ENCODE data around the gene CYB561D2.

The CYB561D2 gene

DNA sequence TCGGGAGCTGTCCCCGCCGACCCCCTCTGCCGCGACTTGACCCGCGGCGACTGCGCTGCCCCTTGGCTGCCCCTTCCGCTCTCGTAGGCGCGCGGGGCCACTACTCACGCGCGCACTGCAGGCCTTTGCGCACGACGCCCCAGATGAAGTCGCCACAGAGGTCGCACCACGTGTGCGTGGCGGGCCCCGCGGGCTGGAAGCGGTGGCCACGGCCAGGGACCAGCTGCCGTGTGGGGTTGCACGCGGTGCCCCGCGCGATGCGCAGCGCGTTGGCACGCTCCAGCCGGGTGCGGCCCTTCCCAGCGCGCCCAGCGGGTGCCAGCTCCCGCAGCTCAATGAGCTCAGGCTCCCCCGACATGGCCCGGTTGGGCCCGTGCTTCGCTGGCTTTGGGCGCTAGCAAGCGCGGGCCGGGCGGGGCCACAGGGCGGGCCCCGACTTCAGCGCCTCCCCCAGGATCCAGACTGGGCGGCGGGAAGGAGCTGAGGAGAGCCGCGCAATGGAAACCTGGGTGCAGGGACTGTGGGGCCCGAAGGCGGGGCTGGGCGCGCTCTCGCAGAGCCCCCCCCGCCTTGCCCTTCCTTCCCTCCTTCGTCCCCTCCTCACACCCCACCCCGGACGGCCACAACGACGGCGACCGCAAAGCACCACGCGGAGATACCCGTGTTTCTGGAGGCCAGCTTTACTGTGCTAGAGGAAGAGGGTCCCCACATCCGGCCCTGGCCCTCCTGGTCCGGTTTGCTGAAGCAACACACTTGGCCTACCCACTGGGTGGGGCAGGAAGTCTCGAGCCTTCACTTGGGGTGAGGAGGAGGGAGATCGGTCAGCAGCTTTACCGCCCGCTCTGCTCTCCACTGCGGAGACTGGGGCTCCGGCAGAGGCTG lies 10.0 kb upstream of the CYB561D2 start, which contains the start of gene RASSF1:
Gene RASSF1 (minus strand): TSS at position 389 of the 882 bp plus-strand sequence. CDS start 31 bp downstream, at position 358.
- TF ChIP-seq, protein P1, sequence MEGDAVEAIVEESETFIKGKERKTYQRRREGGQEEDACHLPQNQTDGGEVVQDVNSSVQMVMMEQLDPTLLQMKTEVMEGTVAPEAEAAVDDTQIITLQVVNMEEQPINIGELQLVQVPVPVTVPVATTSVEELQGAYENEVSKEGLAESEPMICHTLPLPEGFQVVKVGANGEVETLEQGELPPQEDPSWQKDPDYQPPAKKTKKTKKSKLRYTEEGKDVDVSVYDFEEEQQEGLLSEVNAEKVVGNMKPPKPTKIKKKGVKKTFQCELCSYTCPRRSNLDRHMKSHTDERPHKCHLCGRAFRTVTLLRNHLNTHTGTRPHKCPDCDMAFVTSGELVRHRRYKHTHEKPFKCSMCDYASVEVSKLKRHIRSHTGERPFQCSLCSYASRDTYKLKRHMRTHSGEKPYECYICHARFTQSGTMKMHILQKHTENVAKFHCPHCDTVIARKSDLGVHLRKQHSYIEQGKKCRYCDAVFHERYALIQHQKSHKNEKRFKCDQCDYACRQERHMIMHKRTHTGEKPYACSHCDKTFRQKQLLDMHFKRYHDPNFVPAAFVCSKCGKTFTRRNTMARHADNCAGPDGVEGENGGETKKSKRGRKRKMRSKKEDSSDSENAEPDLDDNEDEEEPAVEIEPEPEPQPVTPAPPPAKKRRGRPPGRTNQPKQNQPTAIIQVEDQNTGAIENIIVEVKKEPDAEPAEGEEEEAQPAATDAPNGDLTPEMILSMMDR (IDR thresholded peaks at IDR 0.05; ENCODE audit: low read length): no peak
- TF ChIP-seq EZH2phosphoT487 (IDR thresholded peaks at IDR 0.05; ENCODE audit: low read length): no peak
- TF ChIP-seq EZH2 (optimal IDR thresholded peaks at IDR 0.05; ENCODE audit: low read depth, low read length): no peak
- H4K20me1 ChIP-seq (ENCODE audit: insufficient read depth, low read length): no peaks in the 10 kb centered on the region
- H3K9ac ChIP-seq (ENCODE audit: low read length): no peak within 1 kb of the TSS
- H3F3A ChIP-seq (ENCODE audit: insufficient read depth, low read length): peaks cover 17% of the 10 kb centered on the region
- H3K79me2 ChIP-seq (ENCODE audit: low read length): peaks cover 21% of the 10 kb centered on the region
- H3K9me3 ChIP-seq (replicated peaks; ENCODE audit: insufficient read depth, low read length): no peaks in the 10 kb centered on the region
- peak within 1 kb of the TSS; percentile 67; the same call in 1 of the 2 replicates for H3K4me2 ChIP-seq (ENCODE audit: low read depth, low read length)
- no peaks in the 10 kb centered on the region for H3K36me3 ChIP-seq (replicated peaks; ENCODE audit: insufficient read depth, low read length)
- no peak for DNase-seq
- peak within 1 kb of the TSS; percentile 59; the same call in 1 of the 2 replicates for H2AFZ ChIP-seq (ENCODE audit: low read length)
- H3K9me2 ChIP-seq (replicated peaks; ENCODE audit: insufficient read depth, low read length): no peaks in the 10 kb centered on the region
- peaks cover 10% of the 10 kb centered on the region; the same call in 1 of the 2 replicates for H3K27me3 ChIP-seq (replicated peaks; ENCODE audit: insufficient read depth, low read length)
- H3K4me1 ChIP-seq (ENCODE audit: low read length): peaks cover 7% of the 10 kb centered on the region
- H3K27ac ChIP-seq (ENCODE audit: low read length): no peak within 1 kb of the TSS
- peak within 1 kb of the TSS; percentile 30; the same call in 1 of the 2 replicates for H3K4me3 ChIP-seq (ENCODE audit: low read length)

DNA sequence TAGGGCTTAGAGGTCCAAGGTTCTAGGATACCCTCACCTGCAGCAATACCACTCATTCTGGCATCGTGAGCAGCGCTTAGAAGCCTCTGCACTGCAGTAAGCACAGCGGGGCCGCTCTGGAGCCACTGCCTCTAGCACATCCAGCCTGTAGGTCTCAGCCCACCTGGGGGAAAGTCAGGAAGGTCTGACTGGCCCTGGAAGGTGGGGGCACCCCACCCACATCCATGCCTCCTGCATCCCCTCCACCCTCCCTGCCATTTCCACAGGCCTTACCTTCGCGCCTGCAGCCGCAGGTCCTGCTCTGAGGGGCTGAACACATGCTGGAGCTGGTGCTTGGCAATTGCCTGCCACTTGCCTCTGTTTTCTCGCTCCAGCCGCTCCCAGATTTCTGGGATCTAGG lies 9.1 kb upstream of the CYB561D2 start:
- Histone ChIP-seq H3K4me1 (ENCODE audit: low read length) (peaks cover 10% of the 10 kb centered on the region), H3F3A (ENCODE audit: insufficient read depth, low read length) (peaks cover 11% of the 10 kb centered on the region), H2AFZ (ENCODE audit: low read length) (no peak overlapping the region), H3K9me2 (replicated peaks; ENCODE audit: insufficient read depth, low read length) (no peaks in the 10 kb centered on the region), H3K79me2 (ENCODE audit: low read length) (peaks cover 12% of the 10 kb centered on the region), H3K27ac (ENCODE audit: low read length) (no peak overlapping the region), H3K36me3 (replicated peaks; ENCODE audit: insufficient read depth, low read length) (no peaks in the 10 kb centered on the region), H3K4me3 (ENCODE audit: low read length) (no peak overlapping the region), H3K9me3 (replicated peaks; ENCODE audit: insufficient read depth, low read length) (no peaks in the 10 kb centered on the region), H3K9ac (ENCODE audit: low read length) (no peak overlapping the region), H3K4me2 (ENCODE audit: low read depth, low read length) (no peak overlapping the region), H3K27me3 (replicated peaks; ENCODE audit: insufficient read depth, low read length) (peaks cover 10% of the 10 kb centered on the region; the same call in 1 of the 2 replicates), H4K20me1 (ENCODE audit: insufficient read depth, low read length) (no peaks in the 10 kb centered on the region)
- no peak for DNase-seq
- TF ChIP-seq EZH2phosphoT487 (IDR thresholded peaks at IDR 0.05; ENCODE audit: low read length) (no peak), EZH2 (optimal IDR thresholded peaks at IDR 0.05; ENCODE audit: low read depth, low read length) (no peak)
- TF ChIP-seq, protein P1 (IDR thresholded peaks at IDR 0.05; ENCODE audit: low read length): no peak

DNA sequence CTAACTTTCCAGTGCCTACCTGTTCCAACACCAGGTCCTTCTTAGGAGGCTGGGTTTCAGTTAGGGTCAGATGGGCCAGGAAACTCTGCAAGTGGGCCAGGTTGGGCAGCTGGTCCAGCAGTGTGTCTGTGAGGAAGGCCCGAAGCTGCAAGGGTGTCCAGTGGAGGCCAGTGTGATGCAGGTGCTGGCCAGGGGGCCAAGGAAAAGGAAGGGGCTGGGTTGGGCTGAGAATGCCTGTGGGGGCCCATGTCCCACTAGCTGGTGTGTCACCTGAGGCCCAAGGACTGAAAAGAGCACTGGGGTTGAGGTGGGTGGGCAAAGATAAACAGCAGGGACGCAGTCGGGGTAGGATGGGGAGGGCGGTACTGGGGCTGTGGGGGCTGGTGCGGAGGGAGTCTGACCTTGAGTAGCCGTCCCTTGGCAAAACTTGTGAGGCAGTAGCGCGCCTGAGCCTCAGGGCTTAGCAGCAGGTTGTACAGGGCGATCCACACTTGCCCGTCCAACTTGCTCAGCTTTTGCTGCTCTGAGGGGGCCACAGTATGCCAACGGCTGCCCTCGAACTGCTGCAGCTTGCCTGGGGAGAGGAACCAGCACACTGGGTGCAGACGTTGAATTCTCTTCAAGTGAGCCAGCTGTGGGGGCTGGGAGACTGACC lies 8.5 kb upstream of the CYB561D2 start:
- H3K4me1 ChIP-seq (ENCODE audit: low read length): peaks cover 10% of the 10 kb centered on the region
- H3K9me3 ChIP-seq (replicated peaks; ENCODE audit: insufficient read depth, low read length): no peaks in the 10 kb centered on the region
- no peak overlapping the region for H3K27ac ChIP-seq (ENCODE audit: low read length)
- no peak overlapping the region for H2AFZ ChIP-seq (ENCODE audit: low read length)
- H3K36me3 ChIP-seq (replicated peaks; ENCODE audit: insufficient read depth, low read length): no peaks in the 10 kb centered on the region
- H3K79me2 ChIP-seq (ENCODE audit: low read length): peaks cover 6% of the 10 kb centered on the region
- H3K4me3 ChIP-seq (ENCODE audit: low read length): no peak overlapping the region
- DNase-seq: no peak
- no peak overlapping the region for H3K4me2 ChIP-seq (ENCODE audit: low read depth, low read length)
- no peaks in the 10 kb centered on the region for H4K20me1 ChIP-seq (ENCODE audit: insufficient read depth, low read length)
- TF ChIP-seq EZH2phosphoT487 (IDR thresholded peaks at IDR 0.05; ENCODE audit: low read length) (no peak), EZH2 (optimal IDR thresholded peaks at IDR 0.05; ENCODE audit: low read depth, low read length) (no peak)
- peaks cover 7% of the 10 kb centered on the region; the same call in 1 of the 2 replicates for H3F3A ChIP-seq (ENCODE audit: insufficient read depth, low read length)
- H3K9ac ChIP-seq (ENCODE audit: low read length): no peak overlapping the region
- peaks cover 10% of the 10 kb centered on the region; the same call in 1 of the 2 replicates for H3K27me3 ChIP-seq (replicated peaks; ENCODE audit: insufficient read depth, low read length)
- H3K9me2 ChIP-seq (replicated peaks; ENCODE audit: insufficient read depth, low read length): no peaks in the 10 kb centered on the region

All from MM.1S (cell line).